Raji (cell line): ENCODE results near the gene MAP6D1.

Source experiments
- POLR2A ChIP-seq: IDR thresholded peaks from 2 replicates; pipeline ENCODE4 v1.6.1; 2011; ENCODE audit warnings: low read depth, low read length, control low read depth; ENCODE audit not compliant: insufficient read depth

MAP6D1 gene

GRCh38 chr3:183829466-183829865 lies 4.1 kb upstream of the MAP6D1 start:
- no peak for TF ChIP-seq POLR2A

- TF ChIP-seq POLR2A: no peak
Measured at GRCh38 chr3:183828538-183828870, 3.1 kb upstream of the MAP6D1 start.

DNA sequence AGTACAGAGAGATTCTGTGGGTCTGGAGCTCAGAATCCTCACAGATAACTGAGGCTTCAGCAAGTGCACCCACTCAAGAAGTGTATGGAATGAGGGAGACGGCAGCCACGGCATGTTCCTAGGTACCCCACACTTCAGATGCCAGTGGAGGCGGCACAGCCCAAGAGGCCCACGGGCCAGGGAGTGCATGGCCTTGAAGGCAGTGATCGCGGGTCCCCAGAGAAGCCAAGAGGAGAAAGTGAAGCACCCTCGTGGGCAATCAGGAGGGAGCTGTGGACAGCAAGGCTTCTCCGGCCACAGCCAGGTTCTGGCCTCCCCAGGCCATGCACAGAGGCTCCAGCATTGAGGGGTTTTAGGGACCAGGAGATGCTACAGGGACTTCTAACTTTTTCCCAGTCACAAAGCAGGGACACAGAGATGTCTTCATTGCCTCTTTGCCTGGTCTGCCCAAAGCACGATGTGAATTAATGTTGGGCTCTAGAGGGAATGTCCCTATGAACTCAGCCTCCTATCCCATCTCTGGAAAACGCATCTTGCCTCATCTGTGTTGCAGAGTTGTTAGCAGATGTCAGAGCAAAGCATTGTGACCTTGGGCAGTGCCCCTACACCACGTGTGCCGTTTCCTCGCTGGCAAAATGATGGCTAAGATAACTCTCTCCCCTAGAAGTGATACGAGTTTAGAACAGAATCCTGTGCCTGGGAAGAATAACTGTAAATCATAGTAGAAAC lies 2.6 kb upstream of the MAP6D1 start:
- TF ChIP-seq POLR2A: no peak

DNA sequence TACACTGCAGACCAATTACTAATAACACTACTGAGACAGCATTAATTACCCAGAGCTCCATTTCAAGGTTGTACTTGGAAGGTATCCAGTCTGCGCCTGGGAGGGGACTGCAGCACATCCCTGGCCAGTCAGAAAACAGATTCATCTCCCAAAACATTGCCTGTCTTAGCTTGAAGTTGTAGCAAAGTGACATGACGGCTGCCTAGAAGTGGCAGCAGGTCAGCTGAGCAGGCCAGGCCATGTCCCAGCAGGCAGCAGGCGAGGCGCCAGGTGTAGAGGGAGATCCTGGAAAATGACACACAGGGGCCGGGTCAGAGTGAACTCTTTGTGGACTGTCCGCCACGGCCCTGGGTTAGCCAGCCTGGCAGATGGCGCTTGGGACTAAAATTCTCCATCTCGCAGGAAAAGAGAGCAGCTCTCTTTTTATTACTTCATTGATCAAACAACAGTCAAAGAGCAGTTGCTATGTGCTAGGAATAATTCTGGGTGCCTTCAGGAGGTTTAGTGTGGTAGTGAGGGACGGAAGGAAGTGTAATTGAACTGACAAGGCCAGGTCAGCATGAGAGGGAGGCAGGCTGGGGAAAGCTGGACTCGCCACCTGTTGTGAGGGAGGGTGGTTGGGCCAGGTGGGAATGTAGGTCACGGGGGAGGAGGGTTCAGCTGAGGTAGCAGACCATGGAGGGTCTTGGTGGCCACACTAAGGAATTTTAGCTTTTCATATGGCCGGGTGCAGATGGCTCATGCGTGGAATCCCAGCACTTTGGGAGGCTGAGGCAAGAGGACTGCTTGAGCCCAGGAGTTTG lies 1.3 kb upstream of the MAP6D1 start:
- no peak for TF ChIP-seq POLR2A

DNA sequence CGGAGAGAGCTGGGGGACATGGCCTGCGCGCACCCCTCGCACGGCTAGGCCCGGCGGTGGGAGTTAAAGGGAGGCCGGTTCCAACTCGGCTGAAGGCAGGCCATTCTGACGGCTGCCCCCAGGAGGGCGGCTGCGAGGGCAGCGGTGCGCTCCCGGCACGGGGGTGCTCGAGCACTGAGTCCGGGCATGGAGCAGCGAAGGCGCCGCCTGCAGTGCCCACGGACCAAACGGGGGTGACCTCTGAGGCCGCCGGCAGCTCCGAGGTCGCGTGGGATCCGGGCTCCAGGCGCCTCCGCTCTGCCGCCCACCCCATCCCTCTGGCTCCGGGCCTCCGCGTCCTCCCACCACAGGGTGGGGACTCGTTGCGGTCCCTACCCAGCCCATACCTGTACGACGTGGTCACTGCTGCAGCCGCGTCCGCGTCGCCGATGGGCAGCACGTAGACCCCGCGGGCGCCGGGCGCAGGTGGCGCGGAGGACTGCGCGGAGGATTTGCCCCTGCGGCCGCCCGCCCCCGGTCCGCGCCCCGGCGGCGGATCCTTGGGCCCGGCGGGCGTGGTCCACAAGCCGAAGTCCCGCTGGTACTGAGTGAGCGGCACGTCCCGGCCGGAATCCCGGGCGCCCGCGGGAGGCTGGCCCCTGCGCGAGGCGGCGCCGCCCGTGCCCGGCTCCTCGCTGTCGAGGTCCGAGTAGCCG lies 469 bp downstream of the MAP6D1 start:
- no peak for TF ChIP-seq POLR2A

- no peak for TF ChIP-seq POLR2A
Measured at GRCh38 chr3:183823963-183824362, 1.4 kb downstream of the MAP6D1 start.

DNA sequence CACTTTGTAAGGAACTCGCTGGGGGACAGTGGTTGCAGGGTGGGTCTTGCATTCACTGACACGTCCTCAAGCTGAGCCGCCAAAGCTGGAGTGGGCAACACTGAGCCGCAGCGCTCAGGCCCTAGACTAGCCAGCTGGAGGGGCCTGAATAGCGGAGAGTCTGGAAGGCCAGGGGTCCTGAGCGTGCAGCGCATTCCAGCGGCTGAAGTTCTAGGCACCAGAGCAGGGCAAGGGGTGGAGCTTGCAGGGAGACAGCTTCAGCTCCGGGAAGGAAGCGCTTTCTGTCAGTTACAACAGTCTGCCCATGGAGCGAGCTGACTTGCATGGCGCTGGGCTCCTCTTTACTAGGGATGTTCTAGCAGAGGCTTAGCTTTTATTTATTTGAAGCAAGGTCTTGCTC lies 2.7 kb downstream of the MAP6D1 start:
- TF ChIP-seq POLR2A: no peak

DNA sequence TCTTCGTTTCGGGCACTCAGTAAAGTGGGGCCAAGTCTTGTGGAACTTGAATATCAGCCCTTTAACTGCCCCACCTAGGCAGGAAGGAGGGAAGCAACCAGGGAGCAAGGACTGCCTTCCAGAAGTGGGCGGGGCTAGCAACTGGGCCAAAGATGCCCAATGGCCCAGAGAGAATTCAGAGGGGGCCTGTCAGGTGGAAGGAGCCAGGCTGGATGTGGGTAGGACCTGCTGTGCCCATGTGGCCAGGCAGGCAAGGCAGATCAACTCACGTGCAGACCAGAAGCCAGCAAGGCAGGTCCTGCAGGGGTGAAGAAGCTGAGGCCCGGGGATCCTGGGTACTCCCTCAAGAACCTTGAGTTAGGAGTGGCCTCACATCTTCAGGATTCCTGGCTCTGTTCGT lies 5.5 kb downstream of the MAP6D1 start:
- no peak for TF ChIP-seq POLR2A

GRCh38 chr3:183818706-183819624 lies 6.4 kb downstream of the MAP6D1 start:
- TF ChIP-seq POLR2A: no peak

GRCh38 chr3:183818041-183818620 lies 7.2 kb downstream of the MAP6D1 start:
- TF ChIP-seq POLR2A: no peak

- TF ChIP-seq POLR2A: no peak
Measured at GRCh38 chr3:183817639-183818038, 7.7 kb downstream of the MAP6D1 start.

- TF ChIP-seq POLR2A: no peak
Measured at GRCh38 chr3:183816681-183817510, 8.5 kb downstream of the MAP6D1 start.

DNA sequence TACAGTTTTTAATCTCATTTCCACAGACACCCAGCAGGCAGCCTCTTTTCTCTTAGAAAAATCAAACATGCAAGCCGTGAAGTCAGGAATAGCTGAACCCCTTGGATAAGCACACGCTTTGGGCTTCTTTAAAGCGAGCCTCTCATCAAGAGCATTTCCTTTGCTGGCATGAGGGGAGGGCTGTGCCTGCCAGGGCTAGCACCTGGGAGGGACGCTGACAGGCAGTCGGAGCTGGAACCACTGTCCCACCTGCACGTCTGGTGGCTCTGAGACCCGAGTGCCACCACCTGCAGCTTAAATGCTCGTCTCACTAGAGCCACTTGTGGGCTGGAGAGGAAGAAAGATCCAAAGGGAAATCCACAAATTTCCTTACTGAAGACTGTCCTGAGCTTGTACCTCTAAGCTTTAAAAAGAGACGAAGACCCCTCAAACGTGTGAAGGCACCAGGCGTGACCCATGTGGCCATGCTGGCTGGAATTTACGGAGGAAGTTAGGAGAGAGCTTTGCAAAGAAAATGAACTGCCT lies 9.4 kb downstream of the MAP6D1 start:
- TF ChIP-seq POLR2A: no peak

DNA sequence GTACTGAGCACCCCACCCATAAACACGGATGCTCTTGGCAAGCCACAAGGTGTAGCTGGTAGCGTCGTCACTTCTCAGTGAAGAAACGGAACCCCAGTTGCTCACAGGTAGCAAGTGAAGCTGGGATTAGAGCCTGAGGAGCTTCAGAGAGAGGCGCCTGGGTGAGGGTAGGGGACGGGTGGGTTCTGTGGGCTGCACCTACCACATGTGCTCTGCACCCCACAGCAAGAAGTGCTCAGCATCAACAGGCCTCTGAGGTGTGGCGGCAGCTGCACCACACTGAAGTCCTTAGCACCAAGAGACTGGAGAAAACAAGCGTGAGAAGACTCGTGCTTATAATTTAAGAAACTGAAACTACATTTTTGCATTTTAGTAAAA lies 9.8 kb downstream of the MAP6D1 start:
- no peak for TF ChIP-seq POLR2A

GRCh38 chr3:183814240-183814639 lies 11.1 kb downstream of the MAP6D1 start:
- TF ChIP-seq POLR2A: no peak
